Anterior cingulate cortex (tissue), 58 donors: ENCODE measurements around the gene TTC29.
"Not testable (repeated sequence)": the region's sequence is repeated elsewhere in the genome, so short reads cannot be mapped to it uniquely, and the experiment has no call there.

Source experiments
- DNase-seq, 58 donors: peaks; one replicate each; lab custom pipeline; 2025; lab: John Stamatoyannopoulos, UW

The TTC29 gene

GRCh38 chr4:146739182-146739581, 206.5 kb downstream of the TTC29 start:
- DNase-seq, result no peak

- not testable (repeated sequence) for DNase-seq
Measured at GRCh38 chr4:146723519-146723918, 222.1 kb downstream of the TTC29 start.

GRCh38 chr4:146709956-146710355, 235.7 kb downstream of the TTC29 start:
- DNase-seq, result no peak

GRCh38 chr4:146699910-146700309, 245.8 kb downstream of the TTC29 start:
- no peak for DNase-seq

GRCh38 chr4:146674829-146675570, 270.7 kb downstream of the TTC29 start:
- no peak for DNase-seq

- not testable (repeated sequence) for DNase-seq
Measured at GRCh38 chr4:146663968-146664311, 281.7 kb downstream of the TTC29 start.

GRCh38 chr4:146661367-146661766, 284.3 kb downstream of the TTC29 start:
- no peak for DNase-seq
